ENCODE results near the gene EFNA1.

The EFNA1 gene

DNA sequence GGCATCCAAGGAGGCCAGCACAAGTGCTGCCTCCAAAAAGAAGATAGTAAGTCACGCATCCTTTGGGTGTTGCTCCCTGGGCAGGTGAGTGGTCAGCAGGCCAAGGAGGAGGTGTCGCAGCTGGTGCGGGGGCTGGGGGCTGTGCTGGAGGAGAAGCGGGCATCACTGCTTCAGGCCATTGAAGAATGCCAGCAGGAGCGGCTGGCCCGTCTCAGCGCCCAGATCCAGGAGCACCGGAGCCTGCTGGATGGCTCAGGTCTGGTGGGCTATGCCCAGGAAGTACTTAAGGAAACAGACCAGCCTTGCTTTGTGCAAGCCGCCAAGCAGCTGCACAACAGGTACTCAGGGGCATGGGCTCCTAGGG lies 50.2 kb downstream of the EFNA1 start:
- TF ChIP-seq, protein P1, sequence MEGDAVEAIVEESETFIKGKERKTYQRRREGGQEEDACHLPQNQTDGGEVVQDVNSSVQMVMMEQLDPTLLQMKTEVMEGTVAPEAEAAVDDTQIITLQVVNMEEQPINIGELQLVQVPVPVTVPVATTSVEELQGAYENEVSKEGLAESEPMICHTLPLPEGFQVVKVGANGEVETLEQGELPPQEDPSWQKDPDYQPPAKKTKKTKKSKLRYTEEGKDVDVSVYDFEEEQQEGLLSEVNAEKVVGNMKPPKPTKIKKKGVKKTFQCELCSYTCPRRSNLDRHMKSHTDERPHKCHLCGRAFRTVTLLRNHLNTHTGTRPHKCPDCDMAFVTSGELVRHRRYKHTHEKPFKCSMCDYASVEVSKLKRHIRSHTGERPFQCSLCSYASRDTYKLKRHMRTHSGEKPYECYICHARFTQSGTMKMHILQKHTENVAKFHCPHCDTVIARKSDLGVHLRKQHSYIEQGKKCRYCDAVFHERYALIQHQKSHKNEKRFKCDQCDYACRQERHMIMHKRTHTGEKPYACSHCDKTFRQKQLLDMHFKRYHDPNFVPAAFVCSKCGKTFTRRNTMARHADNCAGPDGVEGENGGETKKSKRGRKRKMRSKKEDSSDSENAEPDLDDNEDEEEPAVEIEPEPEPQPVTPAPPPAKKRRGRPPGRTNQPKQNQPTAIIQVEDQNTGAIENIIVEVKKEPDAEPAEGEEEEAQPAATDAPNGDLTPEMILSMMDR (IDR thresholded peaks at IDR 0.05; ENCODE audit: low read depth, low read length, poor library complexity, severe bottlenecking), result no peak
- no peak for TF ChIP-seq EZH2phosphoT487 (IDR thresholded peaks at IDR 0.05; ENCODE audit: borderline replicate concordance, low read length)
- H3K9me2 ChIP-seq (replicated peaks; ENCODE audit: control insufficient read depth, low read length), result no peaks in the 10 kb centered on the region
- no peak overlapping the region for H3K4me2 ChIP-seq (ENCODE audit: low read length)
- H3K27me3 ChIP-seq (ENCODE audit: control insufficient read depth, low read length), result no peaks in the 10 kb centered on the region
- H3K4me1 ChIP-seq (ENCODE audit: control insufficient read depth, low read length), result peaks cover 37% of the 10 kb centered on the region
- no peaks in the 10 kb centered on the region for H4K20me1 ChIP-seq (ENCODE audit: control insufficient read depth, insufficient read depth, low read depth, low read length)
- no peak overlapping the region for H3K4me3 ChIP-seq (ENCODE audit: low read length)
- peaks cover 13% of the 10 kb centered on the region; the same call in 1 of the 2 replicates for H3F3A ChIP-seq (ENCODE audit: control insufficient read depth, insufficient read depth)
- no peak overlapping the region for H3K27ac ChIP-seq (ENCODE audit: low read depth, low read length)
- H3K79me2 ChIP-seq (ENCODE audit: control insufficient read depth, low read length), result peaks cover 2% of the 10 kb centered on the region
- peaks cover 23% of the 10 kb centered on the region for H3K36me3 ChIP-seq (ENCODE audit: control insufficient read depth, low read length)
- H3K9me3 ChIP-seq (ENCODE audit: control insufficient read depth, insufficient read depth, low read length), result no peaks in the 10 kb centered on the region

DNA sequence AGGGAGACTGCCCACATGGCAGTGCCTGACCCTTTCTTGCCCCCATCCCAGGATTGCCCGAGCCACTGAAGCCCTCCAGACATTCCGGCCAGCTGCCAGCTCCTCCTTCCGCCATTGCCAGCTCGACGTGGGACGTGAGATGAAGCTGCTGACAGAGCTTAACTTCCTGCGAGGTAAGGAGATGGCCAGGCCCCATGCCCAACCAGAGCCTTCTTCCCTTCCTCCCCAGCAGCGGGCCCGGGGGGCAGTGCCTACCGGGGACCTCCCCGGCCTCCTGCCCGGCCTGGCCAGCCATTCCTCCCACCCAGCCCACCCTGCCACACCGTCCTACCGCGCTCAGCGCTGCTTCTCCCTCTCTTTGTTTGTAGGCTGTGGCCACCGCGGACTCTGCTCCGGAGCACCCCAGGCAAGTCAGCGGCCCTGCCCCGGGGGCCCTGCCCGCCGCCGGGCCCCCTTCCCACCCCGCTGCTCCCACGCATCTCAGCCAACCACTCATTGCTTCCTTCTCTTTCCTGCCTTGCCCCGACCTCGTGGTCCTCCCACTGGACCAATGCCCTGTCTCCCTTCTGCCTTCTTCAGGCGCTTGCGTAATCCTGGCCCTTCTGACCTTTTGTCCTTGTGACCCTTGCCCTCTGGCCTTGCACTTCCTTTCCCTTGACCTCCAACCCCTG lies 50.9 kb downstream of the EFNA1 start:
- Histone ChIP-seq H3K36me3 (ENCODE audit: control insufficient read depth, low read length) (peaks cover 22% of the 10 kb centered on the region), H3K4me2 (ENCODE audit: low read length) (no peak overlapping the region), H3F3A (ENCODE audit: control insufficient read depth, insufficient read depth) (peaks cover 13% of the 10 kb centered on the region; the same call in 1 of the 2 replicates), H3K4me3 (ENCODE audit: low read length) (no peak overlapping the region), H4K20me1 (ENCODE audit: control insufficient read depth, insufficient read depth, low read depth, low read length) (no peaks in the 10 kb centered on the region), H3K79me2 (ENCODE audit: control insufficient read depth, low read length) (no peaks in the 10 kb centered on the region), H3K4me1 (ENCODE audit: control insufficient read depth, low read length) (peaks cover 33% of the 10 kb centered on the region), H3K27ac (ENCODE audit: low read depth, low read length) (no peak overlapping the region), H3K9me3 (ENCODE audit: control insufficient read depth, insufficient read depth, low read length) (no peaks in the 10 kb centered on the region), H3K9me2 (replicated peaks; ENCODE audit: control insufficient read depth, low read length) (no peaks in the 10 kb centered on the region), H3K27me3 (ENCODE audit: control insufficient read depth, low read length) (no peaks in the 10 kb centered on the region)
- no peak for TF ChIP-seq EZH2phosphoT487 (IDR thresholded peaks at IDR 0.05; ENCODE audit: borderline replicate concordance, low read length)
- TF ChIP-seq, protein P1 (IDR thresholded peaks at IDR 0.05; ENCODE audit: low read depth, low read length, poor library complexity, severe bottlenecking), result no peak

DNA sequence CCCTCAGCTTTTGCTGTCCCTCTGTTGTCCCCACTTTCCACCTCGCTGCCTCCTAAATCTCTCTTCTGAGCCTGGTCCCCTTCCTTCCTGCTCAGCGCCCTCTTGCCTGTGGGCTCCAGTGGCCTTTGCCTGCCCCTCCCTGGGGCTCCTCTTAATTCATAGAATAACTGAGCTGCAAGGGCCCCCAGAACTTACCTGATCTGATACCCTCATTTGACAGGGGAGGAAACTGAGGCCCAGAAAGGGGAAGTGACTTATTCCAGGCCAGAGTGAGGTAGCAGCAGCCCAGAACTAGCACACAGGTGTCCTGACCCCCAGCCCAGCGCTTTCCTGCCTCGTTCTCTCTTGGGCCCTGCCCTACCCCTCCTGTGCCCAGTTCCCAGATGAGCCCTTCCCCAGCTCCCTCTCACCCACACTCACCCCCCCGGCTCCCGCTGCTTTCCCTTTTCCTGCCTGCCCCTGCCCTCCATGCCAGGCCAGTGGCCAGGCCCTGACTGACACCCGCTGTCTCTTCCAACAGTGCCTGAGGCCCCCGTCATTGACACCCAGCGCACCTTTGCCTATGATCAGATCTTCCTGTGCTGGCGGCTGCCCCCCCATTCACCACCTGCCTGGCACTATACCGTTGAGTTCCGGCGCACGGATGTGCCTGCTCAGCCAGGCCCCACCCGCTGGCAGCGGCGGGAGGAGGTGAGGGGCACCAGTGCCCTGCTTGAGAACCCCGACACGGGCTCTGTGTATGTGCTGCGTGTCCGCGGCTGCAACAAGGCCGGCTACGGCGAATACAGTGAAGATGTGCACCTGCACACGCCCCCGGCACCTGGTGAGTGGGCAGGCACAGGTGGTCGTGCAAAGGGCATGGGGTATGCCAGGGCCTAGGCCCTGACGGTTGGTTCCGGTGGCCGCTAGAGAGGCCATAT lies 51.7 kb downstream of the EFNA1 start:
- Histone ChIP-seq H3F3A (ENCODE audit: control insufficient read depth, insufficient read depth) (peaks cover 13% of the 10 kb centered on the region; the same call in 1 of the 2 replicates), H4K20me1 (ENCODE audit: control insufficient read depth, insufficient read depth, low read depth, low read length) (no peaks in the 10 kb centered on the region), H3K9me2 (replicated peaks; ENCODE audit: control insufficient read depth, low read length) (no peaks in the 10 kb centered on the region), H3K9me3 (ENCODE audit: control insufficient read depth, insufficient read depth, low read length) (no peaks in the 10 kb centered on the region), H3K4me2 (ENCODE audit: low read length) (no peak overlapping the region), H3K27me3 (ENCODE audit: control insufficient read depth, low read length) (no peaks in the 10 kb centered on the region), H3K4me1 (ENCODE audit: control insufficient read depth, low read length) (peaks cover 28% of the 10 kb centered on the region), H3K79me2 (ENCODE audit: control insufficient read depth, low read length) (no peaks in the 10 kb centered on the region), H3K4me3 (ENCODE audit: low read length) (no peak overlapping the region), H3K36me3 (ENCODE audit: control insufficient read depth, low read length) (peaks cover 22% of the 10 kb centered on the region), H3K27ac (ENCODE audit: low read depth, low read length) (no peak overlapping the region)
- TF ChIP-seq, protein P1 (IDR thresholded peaks at IDR 0.05; ENCODE audit: low read depth, low read length, poor library complexity, severe bottlenecking), result no peak
- no peak for TF ChIP-seq EZH2phosphoT487 (IDR thresholded peaks at IDR 0.05; ENCODE audit: borderline replicate concordance, low read length)
